Measurements from ENCODE around the gene WFDC13.
"Not testable (repeated sequence)": the region's sequence is repeated elsewhere in the genome, so short reads cannot be mapped to it uniquely, and the experiment has no call there.

Gene WFDC13, protein sequence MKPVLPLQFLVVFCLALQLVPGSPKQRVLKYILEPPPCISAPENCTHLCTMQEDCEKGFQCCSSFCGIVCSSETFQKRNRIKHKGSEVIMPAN

GRCh38 chr20:45701873-45702272 is at the start of gene WFDC13:
WFDC13 (plus strand) TSS chr20:45702038; CDS start chr20:45702124, 86 bp downstream.
- no peak for DNase-seq

DNA sequence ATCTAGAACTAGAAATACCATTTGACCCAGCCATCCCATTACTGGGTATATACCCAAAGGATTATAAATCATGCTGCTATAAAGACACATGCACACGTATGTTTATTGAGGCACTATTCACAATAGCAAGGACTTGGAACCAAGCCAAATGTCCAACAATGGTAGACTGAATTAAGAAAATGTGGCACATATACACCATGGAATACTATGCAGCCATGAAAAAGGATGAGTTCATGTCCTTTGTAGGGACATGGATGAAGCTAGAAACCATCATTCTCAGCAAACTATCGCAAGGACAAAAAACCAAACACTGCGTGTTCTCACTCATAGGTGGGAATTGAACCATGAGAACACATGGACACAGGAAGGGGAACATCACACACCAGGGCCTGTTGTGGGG is 44.8 kb upstream of the WFDC13 start:
- DNase-seq, result not testable (repeated sequence)

DNA sequence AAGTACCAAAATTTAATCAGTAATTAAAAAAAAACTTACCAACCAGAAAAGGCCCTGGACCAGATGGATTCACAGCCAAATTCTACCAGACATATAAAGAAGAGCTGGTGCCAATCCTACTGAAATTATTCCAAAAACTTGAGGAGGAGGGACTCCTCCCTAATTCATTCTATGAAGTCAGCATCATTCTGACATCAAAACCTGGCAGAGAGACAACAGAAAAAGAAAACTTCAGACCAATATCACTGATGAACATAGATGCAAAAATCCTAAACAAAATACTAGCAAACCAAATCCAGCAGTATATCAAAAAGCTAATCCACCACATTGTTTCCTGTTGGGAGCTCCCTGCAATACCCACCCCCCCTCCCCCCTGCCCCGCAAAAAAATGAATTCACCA is 31.7 kb upstream of the WFDC13 start, which contains the start of gene WFDC11:
Gene WFDC11 (minus strand): TSS at position 101 of the 400 bp plus-strand sequence. CDS start 19,639 bp downstream, outside the sequence.
- DNase-seq, result no peak

DNA sequence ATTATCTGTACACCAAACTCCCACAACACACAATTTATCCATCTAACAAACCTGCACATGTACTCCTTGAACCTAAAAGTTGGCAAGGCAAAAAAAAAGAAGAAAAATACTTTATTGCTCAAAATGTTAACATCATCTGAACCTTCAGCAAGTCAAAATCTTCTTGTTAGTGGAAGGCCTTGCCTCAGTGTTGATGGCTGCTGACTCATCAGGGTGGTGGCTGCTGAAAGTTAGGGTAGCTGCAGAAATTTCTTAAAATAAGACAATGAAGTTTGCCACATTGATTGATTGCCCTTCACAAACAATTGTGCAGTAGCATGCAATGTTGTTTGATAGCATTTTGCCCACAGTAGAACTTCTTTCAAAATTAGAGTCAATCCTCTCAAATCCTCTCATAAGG is 29.1 kb upstream of the WFDC13 start:
- no peak for DNase-seq

DNA sequence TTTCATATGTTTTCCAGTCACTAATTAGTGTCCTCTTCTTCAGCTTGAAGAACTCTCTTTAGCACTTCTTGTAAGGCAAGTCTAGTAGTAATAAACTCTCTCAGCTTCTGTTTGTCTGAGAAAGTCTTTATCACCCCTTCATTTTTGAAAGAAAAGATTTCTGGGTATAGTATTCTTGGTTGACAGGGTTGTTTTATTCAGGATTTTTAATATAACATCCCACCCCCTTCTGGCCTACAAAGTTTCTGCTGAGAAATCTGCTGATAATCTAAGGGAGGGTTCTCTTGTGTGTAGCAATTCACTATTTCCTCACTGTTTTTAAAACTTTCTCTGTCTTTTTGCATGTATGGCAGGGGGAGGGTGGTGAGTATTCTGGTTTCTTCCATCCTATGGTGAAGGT is 22.2 kb upstream of the WFDC13 start:
- DNase-seq, result no peak

DNA sequence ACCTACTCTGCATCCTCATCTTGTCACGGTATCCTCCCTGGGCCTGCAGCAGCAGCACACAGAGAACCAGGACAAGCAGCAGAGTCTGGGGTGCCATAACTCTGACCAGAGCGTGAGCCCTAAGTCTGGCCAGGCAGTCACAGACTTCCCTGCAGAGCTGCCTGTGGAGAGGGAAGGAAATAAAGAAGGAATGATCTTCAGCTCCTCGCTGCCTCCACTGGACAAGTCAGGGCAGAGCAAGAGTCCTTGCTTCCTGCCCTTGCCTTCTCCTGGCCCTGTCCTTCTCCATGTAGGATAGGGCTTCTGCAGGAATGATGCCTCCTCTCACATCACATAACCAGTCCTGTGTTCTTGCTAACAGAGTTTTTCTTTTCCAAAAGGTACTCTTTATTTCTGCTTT is 15.9 kb upstream of the WFDC13 start:
- no peak for DNase-seq

DNA sequence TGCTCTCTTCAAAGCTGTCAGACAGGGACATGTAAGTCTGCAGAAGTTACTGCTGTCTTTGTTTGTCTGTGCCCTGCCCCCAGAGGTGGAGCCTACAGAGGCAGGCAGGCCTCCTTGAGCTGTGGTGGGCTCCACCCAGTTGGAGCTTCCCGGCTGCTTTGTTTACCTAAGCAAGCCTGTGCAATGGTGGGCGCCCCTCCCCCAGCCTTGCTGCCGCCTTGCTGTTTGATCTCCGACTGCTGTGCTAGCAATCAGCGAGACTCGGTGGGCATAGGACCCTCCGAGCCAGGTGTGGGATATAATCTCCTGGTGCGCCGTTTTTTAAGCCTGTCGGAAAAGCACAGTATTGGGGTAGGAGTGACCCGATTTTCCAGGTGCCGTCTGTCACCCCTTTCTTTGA is 8.5 kb upstream of the WFDC13 start:
- not testable (repeated sequence) for DNase-seq

DNA sequence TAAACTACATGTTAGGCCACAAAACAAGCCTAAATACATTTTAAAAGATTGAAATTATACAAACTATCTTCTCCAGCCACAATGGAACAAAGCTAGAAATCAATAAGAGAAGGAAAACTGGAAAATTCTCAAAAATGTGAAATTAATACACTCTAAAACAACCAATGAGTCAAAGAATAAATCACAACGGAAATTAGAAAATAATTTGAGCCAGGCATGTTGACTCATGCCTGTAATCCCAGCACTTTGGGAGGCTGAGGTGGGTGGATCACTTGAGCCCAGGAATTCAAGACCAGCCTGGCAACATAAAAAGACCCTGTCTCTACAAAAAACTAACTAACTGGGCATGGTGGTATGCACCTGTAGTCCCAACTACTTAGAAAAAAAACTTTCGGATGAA is 6.3 kb upstream of the WFDC13 start:
- DNase-seq, result no peak

DNA sequence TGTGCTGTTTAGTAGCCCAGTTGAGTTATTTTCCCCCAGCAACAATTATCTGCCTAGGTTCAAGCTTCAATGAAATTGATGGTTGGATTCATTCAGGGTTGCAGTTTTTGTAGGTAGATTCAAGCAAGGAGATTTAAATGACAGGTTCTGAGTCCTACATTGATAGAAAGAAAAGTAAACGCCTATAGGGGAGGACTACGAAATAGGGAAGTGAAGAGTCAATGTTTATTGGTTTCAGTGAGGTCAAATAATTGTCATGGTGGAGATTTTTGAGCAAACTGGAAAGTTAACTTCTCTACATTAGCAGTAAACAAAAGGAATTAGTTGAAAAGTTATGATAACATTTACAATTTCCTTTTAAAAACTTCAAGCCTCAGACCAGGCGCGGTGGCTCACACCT is 734 bp upstream of the WFDC13 start:
- no peak for DNase-seq

- DNase-seq, result no peak
These were observed 3.3 kb downstream of the WFDC13 start, which contains the start of gene WFDC10B for GRCh38 chr20:45704969-45705637. WFDC10B (minus strand) TSS chr20:45705019; CDS start chr20:45685992, 19,027 bp downstream.

- not testable (repeated sequence) for DNase-seq
These were observed 14.4 kb downstream of the WFDC13 start for GRCh38 chr20:45716141-45716688.

- no peak for DNase-seq
These were observed 20.2 kb downstream of the WFDC13 start, which contains the start of gene SPINT4 for GRCh38 chr20:45722047-45722446. SPINT4 (plus strand) TSS chr20:45722347; CDS start chr20:45722368, 21 bp downstream.

- DNase-seq, result no peak
These were observed 23.3 kb downstream of the WFDC13 start for GRCh38 chr20:45725134-45725533.

- no peak for DNase-seq
These were observed 25.2 kb downstream of the WFDC13 start for GRCh38 chr20:45727044-45727443.

GRCh38 chr20:45732199-45732598 is 30.4 kb downstream of the WFDC13 start:
- no peak for DNase-seq

DNA sequence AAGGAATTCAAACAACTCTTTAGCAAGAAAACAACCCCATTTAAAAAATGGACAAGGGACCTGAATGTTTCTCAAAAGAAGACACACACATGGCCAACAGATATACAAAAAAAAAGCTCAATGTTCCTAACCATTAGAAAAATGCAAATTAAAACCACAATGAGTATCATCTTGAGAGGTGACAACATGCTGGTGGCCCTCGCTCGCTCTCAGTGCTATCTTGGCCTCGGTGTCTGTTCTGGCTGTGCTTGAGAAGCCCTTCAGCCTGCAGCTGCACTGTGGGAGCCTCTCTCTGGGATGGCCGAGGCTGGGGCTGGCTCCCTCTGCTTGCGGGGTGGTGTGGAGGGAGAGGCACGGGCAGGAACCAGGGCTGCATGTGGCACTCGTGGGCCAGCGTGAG is 33.7 kb downstream of the WFDC13 start:
- no peak for DNase-seq

GRCh38 chr20:45735988-45736387 is 34.1 kb downstream of the WFDC13 start:
- DNase-seq, result no peak

DNA sequence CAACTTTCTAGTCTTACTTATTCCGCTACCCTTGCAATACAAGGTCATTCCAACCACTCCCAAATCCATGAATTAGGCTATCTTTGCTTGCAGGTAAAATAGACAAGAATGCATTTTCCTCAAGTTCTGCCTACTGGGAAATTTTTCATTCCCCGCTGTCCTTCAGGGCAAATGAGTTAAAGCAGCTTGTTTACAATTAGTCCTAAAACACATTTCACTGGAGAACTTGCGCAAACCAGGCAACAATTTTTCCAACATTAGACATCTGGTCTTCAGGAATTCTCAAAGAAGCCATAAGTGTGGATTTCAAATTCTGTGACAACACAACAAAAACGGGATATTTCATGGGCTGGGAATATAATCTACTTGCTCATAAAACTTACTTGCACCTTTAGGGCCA is 40.8 kb downstream of the WFDC13 start:
- DNase-seq, result no peak

DNA sequence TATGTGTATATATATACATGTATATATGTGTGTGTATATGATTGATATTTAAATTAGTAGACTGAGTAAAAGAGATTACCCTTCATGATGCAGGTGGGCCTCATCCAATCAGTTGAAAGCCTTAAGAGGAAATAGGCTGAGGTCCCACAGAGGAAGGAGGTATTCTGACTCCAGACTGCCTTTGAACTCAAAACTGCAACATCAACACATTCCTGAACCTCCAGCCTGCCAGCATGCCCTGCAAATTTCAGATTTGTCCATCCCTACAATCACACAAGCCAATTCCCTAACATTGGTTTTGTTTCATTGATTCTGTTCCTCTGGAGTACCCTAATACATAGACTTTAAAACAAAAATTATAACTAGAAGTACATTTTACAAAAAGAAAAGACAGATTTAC is 43.2 kb downstream of the WFDC13 start:
- no peak for DNase-seq

DNA sequence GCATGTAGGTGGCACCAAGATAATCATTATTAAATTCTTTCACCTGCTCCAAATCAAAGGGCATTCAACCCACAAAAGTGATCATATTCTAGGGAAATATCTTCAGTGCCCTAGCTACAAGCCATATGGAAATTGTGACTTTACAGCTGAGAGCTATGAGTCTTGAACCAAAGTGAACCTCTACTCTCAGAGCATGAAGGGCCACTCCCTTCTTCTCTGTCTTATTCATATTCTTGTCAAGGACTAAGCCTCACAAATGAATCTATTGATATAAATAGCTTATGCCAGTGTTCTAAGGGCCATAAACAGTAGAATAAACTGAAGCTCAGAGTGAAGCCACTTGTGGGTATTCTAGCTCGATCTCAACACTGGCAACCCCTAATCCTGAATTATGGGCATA is 49.9 kb downstream of the WFDC13 start:
- DNase-seq, result no peak

DNA sequence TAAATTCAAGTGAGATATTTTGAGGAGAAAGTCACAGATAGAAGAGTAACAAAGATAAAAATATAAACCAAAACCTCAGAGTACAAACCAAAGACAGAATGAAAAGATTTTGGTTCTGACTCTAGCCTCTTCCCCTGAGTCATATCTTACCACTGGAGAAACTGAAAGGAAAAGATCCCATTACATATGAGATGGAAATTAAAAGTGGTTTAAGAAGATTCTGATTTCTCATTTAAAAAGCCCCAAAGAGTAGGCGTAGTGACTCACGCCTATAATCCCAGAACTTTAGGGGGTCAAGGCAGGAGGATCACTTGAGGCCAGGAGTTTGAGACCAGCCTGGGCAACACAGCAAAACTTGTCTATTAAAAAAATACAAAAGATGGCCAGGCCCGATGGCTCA is 50.9 kb downstream of the WFDC13 start:
- no peak for DNase-seq

GRCh38 chr20:45758096-45758495 is 56.3 kb downstream of the WFDC13 start:
- DNase-seq, result no peak

All from CD4-positive, alpha-beta T cell treated with Interferon gamma for 1 hour (primary cell).